IMR-90 (cell line): Measurements from ENCODE around the gene CCDC141. TPM values are rescaled to one million over a fixed set of nuclear protein-coding genes. Genes with fewer than 3 reads are reported as not detected.
A peak's percentile ranks its signal among the peaks of the same experiment; 100 is the strongest.

Experiments
- ATAC-seq: fragments of 200-7000 bp; cut with Tn5 transposase; 2 replicates; pipeline ENCODE4 v1.9.1; 2020; ENCODE audit warnings: low read depth, mild to moderate bottlenecking, moderate library complexity
- BruUV-seq: library from RNA; stranded (reverse); fragments of 400-500 nt; replicated peaks from 2 replicates; lab custom pipeline; 2021; lab: Mats Ljungman, UMichigan
- CTCF ChIA-PET: fragments of 300-600 bp; formaldehyde crosslinking; extraction: SDS; loops from one replicate; lab custom pipeline; 2021; ENCODE audit warnings: antibody characterized with exemption; lab: Yijun Ruan, JAX
- POLR2A ChIA-PET: fragments of 300-600 bp; sonication (Branson Sonifier 250); formaldehyde crosslinking; loops from one replicate; lab custom pipeline; 2022; ENCODE audit warnings: antibody characterized with exemption; ENCODE audit not compliant: unreplicated experiment; lab: Charles Lee
- DNase-seq: peaks from one replicate; pipeline ENCODE4 v3.0.0; 2013
- H2AFZ ChIP-seq: replicated peaks from 2 replicates; pipeline ENCODE3; 2013; ENCODE audit warnings: low read length, mild to moderate bottlenecking; ENCODE audit not compliant: poor library complexity
- H2AK5ac ChIP-seq: 2 replicates; pipeline ENCODE4 v1.6.1; 2013; ENCODE audit warnings: low read depth, low read length, inconsistent platforms
- H2AK9ac ChIP-seq: replicated peaks from 2 replicates; pipeline ENCODE3; 2013; ENCODE audit warnings: mild to moderate bottlenecking, low read depth, low read length, moderate library complexity; ENCODE audit not compliant: poor library complexity
- H2BK120ac ChIP-seq: 2 replicates; pipeline ENCODE4 v1.6.1; 2013; ENCODE audit warnings: low read depth, low read length, inconsistent platforms
- H2BK15ac ChIP-seq: 3 replicates; pipeline ENCODE4 v1.6.1; 2013; ENCODE audit warnings: low read depth, low read length, inconsistent platforms
- H2BK20ac ChIP-seq: 2 replicates; pipeline ENCODE4 v1.6.1; 2013; ENCODE audit warnings: low read depth, mild to moderate bottlenecking, inconsistent platforms, low read length, moderate library complexity
- H2BK5ac ChIP-seq: 2 replicates; pipeline ENCODE4 v1.6.1; 2013; ENCODE audit warnings: mild to moderate bottlenecking, low read depth, low read length, inconsistent platforms; ENCODE audit not compliant: poor library complexity, severe bottlenecking
- H3K14ac ChIP-seq: replicated peaks from 2 replicates; pipeline ENCODE4 v1.6.1; 2013; ENCODE audit warnings: low read depth, low read length, inconsistent platforms
- H3K18ac ChIP-seq: 2 replicates; pipeline ENCODE4 v1.6.1; 2013; ENCODE audit warnings: low read depth, low read length, control low read depth
- H3K23ac ChIP-seq: 2 replicates; pipeline ENCODE4 v1.6.1; 2013; ENCODE audit warnings: low read depth, low read length, inconsistent platforms
- H3K27ac ChIP-seq: 2 replicates; pipeline ENCODE4 v1.5.1; 2013; ENCODE audit warnings: mild to moderate bottlenecking, control low read depth, low read length; ENCODE audit not compliant: insufficient read depth
- H3K27me3 ChIP-seq: 2 replicates; pipeline ENCODE4 v1.6.1; 2013; ENCODE audit warnings: low read length; ENCODE audit not compliant: control insufficient read depth, insufficient read depth
- H3K36me3 ChIP-seq: 2 replicates; pipeline ENCODE4 v1.6.1; 2013; ENCODE audit warnings: low read length, mixed read lengths; ENCODE audit not compliant: control insufficient read depth, insufficient read depth
- H3K4ac ChIP-seq: 2 replicates; pipeline ENCODE4 v1.6.1; 2013; ENCODE audit warnings: low read depth, low read length, inconsistent platforms
- H3K4me1 ChIP-seq: 2 replicates; pipeline ENCODE4 v1.6.1; 2013; ENCODE audit warnings: low read length, mixed read lengths; ENCODE audit not compliant: control insufficient read depth, insufficient read depth
- H3K4me2 ChIP-seq: 2 replicates; pipeline ENCODE4 v1.6.1; 2013; ENCODE audit warnings: low read depth, mild to moderate bottlenecking, control low read depth, low read length, moderate library complexity
- H3K4me3 ChIP-seq: 2 replicates; pipeline ENCODE4 v1.5.1; 2013; ENCODE audit warnings: low read depth, mild to moderate bottlenecking, control low read depth, low read length, moderate library complexity; ENCODE audit not compliant: insufficient read depth
- H3K56ac ChIP-seq: 2 replicates; pipeline ENCODE4 v1.6.1; 2013; ENCODE audit warnings: low read length, inconsistent platforms; ENCODE audit not compliant: insufficient read depth; ENCODE audit errors: extremely low read depth
- H3K79me1 ChIP-seq, 2 experiments: 2 replicates each; pipeline ENCODE4 v1.6.1; 2013; ENCODE audit warnings: low read length in 2 of 2, inconsistent platforms in 1 of 2, low read depth in 1 of 2
- H3K9ac ChIP-seq: 2 replicates; pipeline ENCODE4 v1.6.1; 2013; ENCODE audit warnings: low read depth, low read length, control low read depth
- H3K9me1 ChIP-seq: 2 replicates; pipeline ENCODE4 v1.6.1; 2013; ENCODE audit warnings: low read length, inconsistent platforms; ENCODE audit not compliant: insufficient read depth
- H3K9me3 ChIP-seq: 2 replicates; pipeline ENCODE4 v1.6.1; 2013; ENCODE audit warnings: low read length; ENCODE audit not compliant: control insufficient read depth, insufficient read depth
- H4K20me1 ChIP-seq: 2 replicates; pipeline ENCODE4 v1.6.1; 2013; ENCODE audit warnings: low read length, inconsistent platforms; ENCODE audit not compliant: insufficient read depth
- H4K5ac ChIP-seq: 2 replicates; pipeline ENCODE4 v1.6.1; 2013; ENCODE audit warnings: mild to moderate bottlenecking, low read depth, low read length, control low read depth
- H4K8ac ChIP-seq, 2 experiments: 2 replicates each; pipeline ENCODE4 v1.6.1; 2013; ENCODE audit warnings: low read depth in 2 of 2, low read length in 2 of 2, control low read depth in 1 of 2, inconsistent platforms in 1 of 2
- H4K91ac ChIP-seq: 2 replicates; pipeline ENCODE4 v1.6.1; 2013; ENCODE audit warnings: low read depth, low read length, inconsistent platforms; ENCODE audit not compliant: insufficient read depth
- BHLHE40 ChIP-seq: fragments of 150-350 bp; IDR thresholded peaks from 2 replicates; pipeline ENCODE4 v1.6.1; 2016; ENCODE audit warnings: mild to moderate bottlenecking, low read depth, low read length
- CEBPB ChIP-seq: IDR thresholded peaks from 2 replicates; pipeline ENCODE4 v1.6.1; 2012; ENCODE audit warnings: low read depth, low read length, improper control_type of control experiment
- CHD1 ChIP-seq: IDR thresholded peaks from 2 replicates; pipeline ENCODE4 v1.6.1; 2012; ENCODE audit warnings: low read depth, low read length, improper control_type of control experiment
- CTCF ChIP-seq: conservative IDR thresholded peaks from 2 replicates; pipeline ENCODE4 v1.5.1; 2012; ENCODE audit warnings: mild to moderate bottlenecking, low read depth, low read length, improper control_type of control experiment
- ELK1 ChIP-seq: fragments of 150-350 bp; IDR thresholded peaks from 2 replicates; pipeline ENCODE4 v1.6.1; 2016; ENCODE audit warnings: low read depth, mild to moderate bottlenecking, low read length, moderate library complexity, borderline replicate concordance
- FOS ChIP-seq: fragments of 150-350 bp; IDR thresholded peaks from 2 replicates; pipeline ENCODE4 v1.6.1; 2016; ENCODE audit warnings: low read depth, low read length
- MAFK ChIP-seq: IDR thresholded peaks from 2 replicates; pipeline ENCODE4 v1.6.1; 2012; ENCODE audit warnings: low read depth, low read length, improper control_type of control experiment
- MAZ ChIP-seq: IDR thresholded peaks from 2 replicates; pipeline ENCODE4 v1.6.1; 2012; ENCODE audit warnings: low read depth, mild to moderate bottlenecking, low read length, improper control_type of control experiment, moderate library complexity, borderline replicate concordance
- MXI1 ChIP-seq: IDR thresholded peaks from 2 replicates; pipeline ENCODE4 v1.6.1; 2012; ENCODE audit warnings: low read depth, mild to moderate bottlenecking, low read length, moderate library complexity, borderline replicate concordance
- NFE2L2 ChIP-seq: fragments of 150-350 bp; IDR thresholded peaks from 2 replicates; pipeline ENCODE4 v1.6.1; 2016; ENCODE audit warnings: low read depth, mild to moderate bottlenecking, low read length
- POLR2A ChIP-seq: IDR thresholded peaks from 2 replicates; pipeline ENCODE4 v1.6.1; 2012; ENCODE audit warnings: mild to moderate bottlenecking, low read depth, low read length
- RAD21 ChIP-seq: IDR thresholded peaks from 2 replicates; pipeline ENCODE4 v1.6.1; 2012; ENCODE audit warnings: low read length, improper control_type of control experiment
- RCOR1 ChIP-seq: IDR thresholded peaks from 2 replicates; pipeline ENCODE4 v1.6.1; 2012; ENCODE audit warnings: mild to moderate bottlenecking, low read length, improper control_type of control experiment; ENCODE audit not compliant: insufficient replicate concordance
- RFX5 ChIP-seq: IDR thresholded peaks from 2 replicates; pipeline ENCODE4 v1.8.0; 2012; ENCODE audit warnings: low read depth, mild to moderate bottlenecking, low read length, moderate library complexity
- SMC3 ChIP-seq: fragments of 150-350 bp; IDR thresholded peaks from 2 replicates; pipeline ENCODE4 v1.6.1; 2016; ENCODE audit warnings: low read depth, mild to moderate bottlenecking, antibody characterized with exemption, low read length, moderate library complexity
- USF2 ChIP-seq: fragments of 150-350 bp; IDR thresholded peaks from 2 replicates; pipeline ENCODE4 v1.6.1; 2017; ENCODE audit warnings: mild to moderate bottlenecking, antibody characterized with exemption, low read length, low read depth
- WGBS, 2 experiments: methylation state at CpG; one replicate each; pipeline versions ENCODE4 v1.1.5 to v1.1.7; 2013; ENCODE audit warnings: missing lambda C conversion rate in 2 of 2; ENCODE audit not compliant: insufficient read length in 1 of 2; ENCODE audit errors: extremely low coverage in 2 of 2; 5-methylcytosine and 5-hydroxymethylcytosine counted together
- dilution Hi-C: fragments of 300-500 bp; cut with HindIII; formaldehyde crosslinking; loops from one replicate; pipeline ENCODE4 v1.14.3; 2018; ENCODE audit warnings: low sequenced_read_pairs; ENCODE audit not compliant: unreplicated experiment
- in situ Hi-C: fragments of 300-500 bp; cut with MboI; formaldehyde crosslinking; loops from 3 replicates; pipeline ENCODE4 v1.14.3; 2019; ENCODE audit warnings: low sequenced_read_pairs, inconsistent platforms, mixed read lengths
- intact Hi-C: fragments of 100-400 bp; cut with micrococcal nuclease; formaldehyde crosslinking; loops from 2 replicates; pipeline ENCODE4 v1.10.0; 2022
- polyA plus RNA-seq, 3 experiments: library from polyadenylated mRNA; depleted of rRNA; stranded (reverse); fragments of >200 nt; gene quantifications; 2 replicates each; pipeline ENCODE4 v1.2.3, GENCODE V29; 2012; ENCODE audit warnings: low replicate concordance in 1 of 3
- total RNA-seq: library from RNA; depleted of rRNA; stranded (reverse); fragments of >200 nt; gene quantifications from 2 replicates; pipeline ENCODE4 v1.2.3, GENCODE V29; 2012

The CCDC141 gene
- total and polyA plus RNA-seq, 2 of the 4 experiments (the other 2 are of a cell fraction), result not detected

- H3K9ac ChIP-seq, result no peak overlapping the region
- no peak for DNase-seq
Observed at GRCh38 chr2:178863130-178863855, 186.6 kb downstream of the CCDC141 start.

More at GRCh38 chr2:178863130-178863855, 186.6 kb downstream of the CCDC141 start:
- no peak overlapping the region for H2AK9ac ChIP-seq
- in situ Hi-C loops (no loop called here), dilution Hi-C loops (no loop called here), intact Hi-C loops (no loop called here)
- no peak overlapping the region for H3K27ac ChIP-seq
- H3K18ac ChIP-seq, result no peak overlapping the region
- no peak for TF ChIP-seq FOS
- no peak for TF ChIP-seq SMC3
- no peak for TF ChIP-seq USF2
- TF ChIP-seq CTCF, result no peak
- TF ChIP-seq CHD1, result no peak
- no peak for TF ChIP-seq RCOR1
- no peak for TF ChIP-seq RAD21
- TF ChIP-seq CEBPB, result no peak
- TF ChIP-seq MAZ, result no peak
- no peak for TF ChIP-seq RFX5
- no peak for TF ChIP-seq MAFK
- TF ChIP-seq POLR2A, result no peak
- TF ChIP-seq NFE2L2, result no peak
- TF ChIP-seq BHLHE40, result no peak
- TF ChIP-seq ELK1, result no peak
- no peak for TF ChIP-seq MXI1
- H3K4me3 ChIP-seq, result no peak overlapping the region
- no peaks in the 10 kb centered on the region for H4K20me1 ChIP-seq
- H3K4me1 ChIP-seq, result peaks cover 8% of the 10 kb centered on the region
- H3K4me2 ChIP-seq, result peak overlapping the region; percentile 42; the same call in 1 of the 2 replicates
- H3K9me3 ChIP-seq, result no peaks in the 10 kb centered on the region
- no peak overlapping the region for H4K8ac ChIP-seq
- no peak overlapping the region for H2BK15ac ChIP-seq
- no peak for ATAC-seq
- H3K56ac ChIP-seq, result no peak overlapping the region
- no CpG with 5 or more reads among the region's 5 CpGs for WGBS, 2 experiments
- H4K91ac ChIP-seq, result no peak overlapping the region
- H2BK120ac ChIP-seq, result no peak overlapping the region
- H3K9me1 ChIP-seq, result peaks cover 4% of the 10 kb centered on the region
- no peak overlapping the region for H3K23ac ChIP-seq
- H3K36me3 ChIP-seq, result no peaks in the 10 kb centered on the region
- H3K14ac ChIP-seq, result no peak overlapping the region
- H2BK20ac ChIP-seq, result no peak overlapping the region
- POLR2A ChIA-PET, result no interaction called here
- no peak overlapping the region for H4K5ac ChIP-seq
- no TSS peak for BruUV-seq
- H3K4ac ChIP-seq, result no peak overlapping the region
- no peak overlapping the region for H2AFZ ChIP-seq
- CTCF ChIA-PET, result interaction anchor here (0.6 kb wide), 1 partner anchor 48 kb away, joined by 3 read pairs; no protein-coding TSS in a partner anchor
- no peaks in the 10 kb centered on the region for H3K79me1 ChIP-seq
- no peaks in the 10 kb centered on the region for H3K27me3 ChIP-seq
- no peak overlapping the region for H2BK5ac ChIP-seq
- no peak overlapping the region for H2AK5ac ChIP-seq
